IPS DF 6.9 (cell line): ENCODE results near the gene SORCS2.

Experiments
- DNase-seq: peaks from one replicate; pipeline ENCODE4 v3.0.0-alpha.2; 2013; ENCODE audit warnings: low read depth, low spot score
- H3K27ac ChIP-seq: one replicate; pipeline ENCODE4 v1.5.1; 2013; ENCODE audit warnings: low read length, control low read depth
- H3K27me3 ChIP-seq: 2 replicates; pipeline ENCODE4 v1.6.1; 2013; ENCODE audit warnings: mild to moderate bottlenecking, low read length; ENCODE audit not compliant: control insufficient read depth, insufficient read depth
- H3K36me3 ChIP-seq: 2 replicates; pipeline ENCODE4 v1.6.1; 2013; ENCODE audit warnings: low read length; ENCODE audit not compliant: control insufficient read depth, insufficient read depth
- H3K4me1 ChIP-seq: 2 replicates; pipeline ENCODE4 v1.6.1; 2013; ENCODE audit warnings: low read length; ENCODE audit not compliant: control insufficient read depth, insufficient read depth
- H3K4me3 ChIP-seq: 2 replicates; pipeline ENCODE4 v1.5.1; 2013; ENCODE audit warnings: mild to moderate bottlenecking, low read length
- H3K9me3 ChIP-seq: 2 replicates; pipeline ENCODE4 v1.6.1; 2013; ENCODE audit warnings: low read length, inconsistent platforms; ENCODE audit not compliant: control insufficient read depth, insufficient read depth
- WGBS: extraction: QIAGEN DNeasy Blood & Tissue Kit; methylation state at CpG from one replicate; pipeline ENCODE4 v1.1.7; 2013; ENCODE audit warnings: mixed read lengths, missing lambda C conversion rate; ENCODE audit not compliant: insufficient read length, insufficient coverage; 5-methylcytosine and 5-hydroxymethylcytosine counted together

SORCS2 gene

DNA sequence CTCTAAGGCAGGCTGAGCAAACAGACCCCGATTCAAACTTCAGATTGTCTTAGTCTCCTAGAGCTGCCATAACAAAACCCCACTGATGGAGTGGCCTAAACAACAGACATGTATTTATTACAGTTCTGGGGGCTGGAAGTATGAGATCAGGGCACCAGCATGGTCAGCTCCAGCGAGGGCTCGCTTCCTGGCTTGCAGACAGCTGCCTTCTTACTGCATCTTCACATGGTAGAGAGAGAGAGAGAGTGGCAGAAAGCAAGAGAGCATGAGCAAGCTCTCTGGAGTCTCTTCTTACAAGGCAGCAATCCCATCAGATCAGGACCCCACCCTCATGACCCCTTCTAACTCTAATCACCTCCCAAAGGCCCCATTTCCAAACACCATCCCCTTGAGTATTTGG, 22.3 kb upstream of the SORCS2 start:
- Histone ChIP-seq H3K27ac (no peak overlapping the region), H3K4me3 (no peak overlapping the region), H3K4me1 (no peaks in the 10 kb centered on the region), H3K27me3 (no peaks in the 10 kb centered on the region), H3K36me3 (no peaks in the 10 kb centered on the region), H3K9me3 (no peaks in the 10 kb centered on the region)
- no CpG with 5 or more reads among the region's 3 CpGs for WGBS
- no peak for DNase-seq

DNA sequence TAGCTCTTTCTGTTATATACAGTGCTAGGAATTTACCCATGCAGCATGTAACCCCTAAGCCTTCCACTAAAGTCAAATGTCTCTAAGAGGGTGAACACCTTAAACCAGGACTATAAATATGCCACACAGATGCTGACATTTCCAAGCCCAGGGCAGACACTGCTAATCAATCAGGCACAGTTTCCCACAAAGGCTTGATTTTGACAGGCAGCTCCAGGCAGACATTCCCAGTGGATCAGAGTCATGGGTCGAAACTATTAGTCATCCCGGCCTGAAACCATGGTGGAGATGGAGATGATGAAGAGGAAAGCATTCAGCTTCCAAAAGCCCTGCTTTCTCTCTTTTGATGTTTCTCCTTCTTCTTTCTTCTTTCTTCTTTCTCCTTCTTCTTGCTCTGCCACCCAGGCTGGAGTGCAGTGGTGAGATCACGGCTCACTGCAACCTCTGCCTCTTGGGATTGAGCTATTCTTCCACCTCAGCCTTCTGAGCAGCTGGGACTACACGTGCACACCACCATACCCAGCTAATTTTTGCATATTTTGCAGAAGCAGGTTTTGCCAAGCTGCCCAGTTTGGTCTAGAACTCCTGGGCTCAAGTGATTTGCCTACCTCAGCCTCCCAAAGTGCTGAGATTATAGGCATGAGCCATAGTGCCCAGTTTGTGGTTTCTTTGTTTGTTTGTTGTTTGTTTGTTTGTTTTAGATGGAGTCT, 21.0 kb upstream of the SORCS2 start:
- no peak for DNase-seq
- Histone ChIP-seq H3K9me3 (no peaks in the 10 kb centered on the region), H3K4me1 (no peaks in the 10 kb centered on the region), H3K36me3 (no peaks in the 10 kb centered on the region), H3K4me3 (no peak overlapping the region), H3K27me3 (no peaks in the 10 kb centered on the region), H3K27ac (no peak overlapping the region)
- no CpG with 5 or more reads among the region's 4 CpGs for WGBS

DNA sequence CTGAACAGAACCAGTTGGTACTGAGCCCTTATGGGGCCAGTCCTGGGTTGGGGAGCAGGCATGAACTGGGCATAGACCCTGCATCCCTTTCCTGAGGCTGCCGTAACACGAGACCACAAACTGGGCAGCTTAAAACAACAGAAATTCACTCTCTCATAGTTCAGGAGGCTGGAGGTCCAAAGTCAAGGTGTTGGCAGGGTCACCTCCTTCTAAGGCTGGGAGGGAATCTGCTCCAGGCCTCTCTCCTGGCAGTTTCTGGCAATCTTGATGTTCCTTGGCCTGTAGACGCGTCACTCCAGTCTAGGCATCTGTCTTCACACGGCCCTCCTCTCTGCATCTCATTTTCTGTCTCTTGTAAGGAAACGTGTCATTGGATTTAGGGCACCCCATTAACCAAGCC, 19.8 kb upstream of the SORCS2 start:
- no peaks in the 10 kb centered on the region for H3K27me3 ChIP-seq
- DNase-seq, result no peak
- no peak overlapping the region for H3K27ac ChIP-seq
- no peak overlapping the region for H3K4me3 ChIP-seq
- H3K4me1 ChIP-seq, result no peaks in the 10 kb centered on the region
- H3K9me3 ChIP-seq, result no peaks in the 10 kb centered on the region
- no peaks in the 10 kb centered on the region for H3K36me3 ChIP-seq
- no CpG with 5 or more reads among the region's 6 CpGs for WGBS

DNA sequence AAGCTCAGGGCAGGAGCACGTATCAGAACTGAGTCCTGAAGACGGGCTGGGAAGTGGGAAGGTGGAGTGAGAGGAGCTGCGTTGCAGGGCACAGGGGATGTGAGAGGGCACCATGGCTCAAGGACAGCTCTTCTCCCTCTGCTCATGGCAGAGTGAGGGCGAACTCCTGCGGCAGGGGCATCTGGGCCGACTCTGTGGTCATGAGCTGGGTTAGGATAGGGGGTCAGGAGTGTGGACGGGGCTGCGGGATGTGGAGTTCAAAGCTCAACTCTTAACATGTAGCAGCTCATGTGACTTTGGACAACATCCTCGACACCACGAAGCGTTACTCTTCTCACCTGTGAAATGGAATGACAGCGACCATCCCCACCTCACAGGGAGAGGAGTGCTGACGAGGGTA, 19.4 kb upstream of the SORCS2 start:
- no peak overlapping the region for H3K27ac ChIP-seq

DNA sequence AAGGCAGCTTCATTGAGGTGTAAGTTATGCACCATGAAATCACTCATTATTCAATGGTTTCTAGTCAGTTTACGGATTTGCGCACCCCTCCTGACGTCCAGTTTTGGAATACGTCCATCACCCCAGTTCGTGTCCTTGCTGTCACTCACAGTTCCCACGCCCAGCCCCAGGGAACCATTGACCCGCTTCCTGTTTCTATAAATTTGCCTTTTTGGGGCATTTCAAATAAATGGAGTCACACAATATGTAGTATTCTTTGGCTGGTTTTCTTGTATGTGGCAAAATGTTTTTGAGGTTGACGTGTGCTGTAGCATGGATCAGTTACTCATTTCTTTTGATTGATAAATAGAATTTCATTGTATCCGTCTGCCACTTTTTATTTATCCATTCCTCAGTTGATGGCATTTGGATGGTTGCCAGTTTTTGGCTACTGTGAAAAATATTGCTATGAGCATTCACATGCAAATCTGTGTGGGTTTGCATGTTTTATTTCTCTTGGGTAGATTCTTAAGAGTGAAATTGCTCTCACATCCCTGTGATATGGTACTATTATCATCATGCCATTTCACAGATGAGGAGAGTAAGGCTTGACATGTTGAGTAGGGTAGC, 18.4 kb upstream of the SORCS2 start:
- no CpG with 5 or more reads among the region's 9 CpGs for WGBS
- no peaks in the 10 kb centered on the region for H3K27me3 ChIP-seq
- no peaks in the 10 kb centered on the region for H3K9me3 ChIP-seq
- no peaks in the 10 kb centered on the region for H3K36me3 ChIP-seq
- no peak overlapping the region for H3K27ac ChIP-seq
- H3K4me3 ChIP-seq, result no peak overlapping the region
- H3K4me1 ChIP-seq, result no peaks in the 10 kb centered on the region
- no peak for DNase-seq

More for the DNA sequence above, 19.4 kb upstream of the SORCS2 start:
- no peak for DNase-seq
- Histone ChIP-seq H3K36me3 (no peaks in the 10 kb centered on the region), H3K9me3 (no peaks in the 10 kb centered on the region), H3K4me1 (no peaks in the 10 kb centered on the region), H3K4me3 (no peak overlapping the region), H3K27me3 (no peaks in the 10 kb centered on the region)
- WGBS, result no CpG with 5 or more reads among the region's 13 CpGs

DNA sequence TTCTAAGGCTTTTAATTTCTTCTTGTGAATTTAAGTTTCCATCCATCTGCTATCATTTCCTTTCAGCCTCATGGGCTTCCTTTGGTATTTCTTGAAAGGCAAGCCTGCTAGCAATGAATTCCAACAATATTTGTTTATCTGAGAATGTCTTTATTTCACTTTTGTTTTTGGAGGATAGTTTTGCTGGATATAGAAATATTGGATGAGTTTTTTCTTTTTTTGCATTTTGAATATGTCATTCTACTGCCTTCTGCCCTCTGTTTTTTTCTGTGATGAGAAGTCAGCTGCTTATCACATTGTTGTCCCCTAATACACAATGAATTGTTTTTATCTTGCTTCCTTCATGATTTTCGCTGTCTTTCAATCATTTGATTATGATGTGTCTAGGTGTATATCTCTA, 13.2 kb upstream of the SORCS2 start:
- Histone ChIP-seq H3K4me1 (no peaks in the 10 kb centered on the region), H3K27ac (no peak overlapping the region), H3K9me3 (no peaks in the 10 kb centered on the region), H3K27me3 (no peaks in the 10 kb centered on the region), H3K4me3 (no peak overlapping the region), H3K36me3 (no peaks in the 10 kb centered on the region)
- no CpG with 5 or more reads among the region's 1 CpG for WGBS
- no peak for DNase-seq

DNA sequence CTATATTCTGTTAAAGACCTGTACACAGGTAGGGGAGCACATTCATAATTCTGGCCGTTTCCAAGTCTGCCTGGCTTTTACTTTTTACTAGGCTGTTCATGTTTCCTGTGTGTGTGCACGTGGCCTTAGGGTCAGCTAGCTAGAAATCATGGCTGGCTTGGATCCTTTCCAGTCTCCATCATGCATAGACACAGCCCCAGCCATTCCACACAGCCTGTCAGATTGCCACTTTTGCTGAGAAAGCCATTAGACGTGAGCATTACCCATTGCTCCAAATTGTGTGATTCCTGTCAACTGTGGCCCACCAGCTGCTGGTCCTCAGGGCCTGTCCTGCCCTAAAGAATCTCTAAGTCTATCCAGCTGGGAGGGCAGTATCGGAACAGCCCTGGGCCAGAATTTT, 11.4 kb upstream of the SORCS2 start:
- H3K9me3 ChIP-seq, result no peaks in the 10 kb centered on the region
- H3K4me3 ChIP-seq, result no peak overlapping the region
- no CpG with 5 or more reads among the region's 4 CpGs for WGBS
- H3K27me3 ChIP-seq, result no peaks in the 10 kb centered on the region
- no peaks in the 10 kb centered on the region for H3K4me1 ChIP-seq
- H3K27ac ChIP-seq, result no peak overlapping the region
- DNase-seq, result no peak
- H3K36me3 ChIP-seq, result no peaks in the 10 kb centered on the region

DNA sequence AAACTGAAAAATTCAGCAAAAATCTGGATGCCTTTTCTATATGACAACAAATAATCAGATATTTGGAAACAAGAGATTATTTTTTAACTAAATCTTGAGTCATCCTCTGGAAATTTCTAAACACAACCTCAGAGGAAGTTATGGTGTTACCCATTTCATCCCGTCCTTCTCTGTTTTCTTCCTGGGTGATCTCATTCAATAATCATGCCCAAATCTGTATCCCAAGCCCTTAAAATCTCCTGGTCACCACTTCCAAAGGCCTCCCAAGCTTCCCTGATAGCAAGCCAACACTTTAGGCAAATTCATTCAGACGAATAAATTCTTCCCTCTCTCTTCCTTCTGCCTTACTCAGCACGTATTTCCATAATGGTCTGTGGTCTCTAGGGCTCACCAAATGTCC, 9.7 kb upstream of the SORCS2 start:
- Histone ChIP-seq H3K27me3 (no peaks in the 10 kb centered on the region), H3K36me3 (no peaks in the 10 kb centered on the region), H3K4me3 (no peak overlapping the region), H3K9me3 (no peaks in the 10 kb centered on the region), H3K27ac (no peak overlapping the region), H3K4me1 (no peaks in the 10 kb centered on the region)
- no peak for DNase-seq
- WGBS, result no CpG with 5 or more reads among the region's 3 CpGs

DNA sequence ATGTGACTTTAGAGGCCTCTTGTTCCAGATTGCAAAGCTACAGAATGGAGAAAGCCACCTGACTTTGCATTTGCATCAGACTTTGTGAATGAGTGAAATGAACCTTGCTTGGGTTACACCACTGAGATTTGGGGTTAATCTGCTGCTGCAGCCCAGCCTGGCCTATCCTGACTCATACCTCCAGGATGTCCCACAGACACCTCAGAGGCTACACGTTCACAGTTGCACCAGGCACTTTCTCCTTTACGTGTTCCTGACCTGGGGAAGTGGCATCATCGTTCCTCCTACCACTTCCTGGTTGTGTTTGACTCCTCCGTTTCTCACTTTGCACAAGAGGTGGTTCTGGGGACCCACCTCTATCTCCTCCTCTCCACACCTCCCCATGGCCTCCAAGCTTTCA, 9.2 kb upstream of the SORCS2 start:
- H3K4me3 ChIP-seq, result no peak overlapping the region
- no CpG with 5 or more reads among the region's 4 CpGs for WGBS
- H3K4me1 ChIP-seq, result no peaks in the 10 kb centered on the region
- no peak for DNase-seq
- H3K27me3 ChIP-seq, result no peaks in the 10 kb centered on the region
- H3K27ac ChIP-seq, result no peak overlapping the region
- H3K36me3 ChIP-seq, result no peaks in the 10 kb centered on the region
- H3K9me3 ChIP-seq, result no peaks in the 10 kb centered on the region

DNA sequence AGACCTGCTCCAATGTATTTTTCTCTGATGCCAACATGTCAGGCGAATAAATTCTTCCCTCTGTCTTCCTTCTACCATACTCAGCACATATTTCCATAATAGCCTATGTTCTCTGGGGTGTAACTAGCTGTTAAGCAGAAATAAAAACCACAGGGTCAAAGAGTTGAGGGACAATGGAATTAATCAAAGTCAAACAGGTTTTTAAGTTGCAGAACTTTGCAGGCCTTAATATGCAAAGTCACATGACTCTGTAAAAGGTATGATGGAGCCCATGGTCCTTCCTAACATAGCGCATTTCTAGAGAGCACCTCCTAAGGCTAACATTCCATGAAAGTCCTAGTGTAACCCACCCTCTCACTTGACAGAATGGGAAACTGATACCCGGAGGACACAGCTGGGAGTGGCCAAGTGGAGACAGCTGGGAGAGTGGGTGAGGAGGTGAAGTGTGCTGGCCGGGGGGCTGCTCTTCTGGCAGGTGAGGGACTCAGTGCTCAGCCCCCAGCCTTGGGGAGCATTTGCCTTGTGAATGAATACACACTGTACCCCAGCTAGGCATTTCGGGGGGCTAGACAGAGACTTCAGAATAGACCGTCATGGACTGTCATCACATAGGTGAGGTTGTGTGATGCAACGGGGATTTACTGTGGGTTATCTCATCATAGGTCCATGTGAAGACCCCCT, 8.4 kb upstream of the SORCS2 start:
- no peak overlapping the region for H3K4me3 ChIP-seq
- H3K27me3 ChIP-seq, result no peaks in the 10 kb centered on the region
- H3K9me3 ChIP-seq, result no peaks in the 10 kb centered on the region
- no peaks in the 10 kb centered on the region for H3K36me3 ChIP-seq
- H3K4me1 ChIP-seq, result no peaks in the 10 kb centered on the region
- no CpG with 5 or more reads among the region's 7 CpGs for WGBS
- DNase-seq, result no peak
- no peak overlapping the region for H3K27ac ChIP-seq
